Upper lobe of left lung (tissue), 6 donors: ENCODE data around the gene BCL7A. TPM values are rescaled to one million over a fixed set of nuclear protein-coding genes. Genes with fewer than 3 reads are reported as not detected.

Experiments used
- ATAC-seq, 2 donors: fragments of 200-7000 bp; cut with Tn5 transposase; one replicate each; pipeline ENCODE4 v1.9.1; 2022; ENCODE audit warnings: mild to moderate bottlenecking in 2 of 2, moderate library complexity in 2 of 2; ENCODE audit not compliant: low FRiP score in 2 of 2
- DNase-seq, 2 donors: peaks; one replicate each; pipeline ENCODE4 v3.0.0-alpha.2; 2019 to 2020
- H3K27ac ChIP-seq, 4 donors: fragments of 200-600 bp; sonication (generic); one replicate each; pipeline ENCODE4 v1.5.1; 2016 to 2019
- H3K27me3 ChIP-seq, 4 donors: fragments of 200-600 bp; sonication (generic); one replicate each; pipeline ENCODE4 v1.5.1; 2017 to 2019
- H3K36me3 ChIP-seq, 4 donors: fragments of 200-600 bp; sonication (generic); one replicate each; pipeline ENCODE4 v1.5.1; 2016 to 2019
- H3K4me1 ChIP-seq, 4 donors: fragments of 200-600 bp; sonication (generic); one replicate each; pipeline ENCODE4 v1.5.1; 2018 to 2019
- H3K4me3 ChIP-seq, 4 donors: fragments of 200-600 bp; sonication (generic); one replicate each; pipeline ENCODE4 v1.5.1; 2017 to 2019; ENCODE audit warnings: mild to moderate bottlenecking in 2 of 4, moderate library complexity in 1 of 4
- H3K9me3 ChIP-seq, 4 donors: fragments of 200-600 bp; sonication (generic); one replicate each; pipeline ENCODE4 v1.5.1; 2018 to 2019
- EP300 ChIP-seq, 4 donors: sonication (generic); formaldehyde crosslinking; IDR thresholded peaks; one replicate each; pipeline ENCODE4 v1.5.1; 2017; ENCODE audit warnings: antibody characterized with exemption in 4 of 4, control low read depth in 2 of 4
- POLR2A ChIP-seq, 4 donors: fragments of 450-650 bp; IDR thresholded peaks; one replicate each; pipeline ENCODE4 v1.5.1; 2016 to 2017; ENCODE audit warnings: antibody characterized with exemption in 4 of 4, mild to moderate bottlenecking in 2 of 4
- POLR2AphosphoS5 ChIP-seq, 2 donors: sonication (generic); formaldehyde crosslinking; IDR thresholded peaks; one replicate each; pipeline ENCODE4 v1.5.1; 2017; ENCODE audit warnings: antibody characterized with exemption in 2 of 2
- WGBS, 2 donors: methylation state at CpG; one replicate each; pipeline ENCODE4 v1.1.5; 2017 to 2018; 5-methylcytosine and 5-hydroxymethylcytosine counted together
- total RNA-seq, 6 donors: library from RNA; depleted of rRNA in 4 of 6; stranded (reverse); fragments of >200 nt in 4 of 6; gene quantifications; one replicate each; pipeline versions ENCODE4 v1.1.0 to v1.2.1, GENCODE V29; 2016 to 2021
- TF ChIP-seq, protein P1 (sequence below), 6 experiments: fragments of 450-650 bp in 4 of 6; fragments of 200-600 bp in 2 of 6; sonication (generic) in 2 of 6; IDR thresholded peaks; one replicate each; pipeline ENCODE4 v1.5.1; 2016 to 2019; ENCODE audit warnings: antibody characterized with exemption in 6 of 6
- donor health status: DM: no; HTN: no; CAD: no; lungs with moderate emphysema.
- donor health status: DM: no; HTN: yes; CAD: no; lungs with severe emphysema.

BCL7A gene
- total RNA-seq, 6 donors from 2014 or later, result 4.9 to 14.6 (median 12.7) TPM

DNA sequence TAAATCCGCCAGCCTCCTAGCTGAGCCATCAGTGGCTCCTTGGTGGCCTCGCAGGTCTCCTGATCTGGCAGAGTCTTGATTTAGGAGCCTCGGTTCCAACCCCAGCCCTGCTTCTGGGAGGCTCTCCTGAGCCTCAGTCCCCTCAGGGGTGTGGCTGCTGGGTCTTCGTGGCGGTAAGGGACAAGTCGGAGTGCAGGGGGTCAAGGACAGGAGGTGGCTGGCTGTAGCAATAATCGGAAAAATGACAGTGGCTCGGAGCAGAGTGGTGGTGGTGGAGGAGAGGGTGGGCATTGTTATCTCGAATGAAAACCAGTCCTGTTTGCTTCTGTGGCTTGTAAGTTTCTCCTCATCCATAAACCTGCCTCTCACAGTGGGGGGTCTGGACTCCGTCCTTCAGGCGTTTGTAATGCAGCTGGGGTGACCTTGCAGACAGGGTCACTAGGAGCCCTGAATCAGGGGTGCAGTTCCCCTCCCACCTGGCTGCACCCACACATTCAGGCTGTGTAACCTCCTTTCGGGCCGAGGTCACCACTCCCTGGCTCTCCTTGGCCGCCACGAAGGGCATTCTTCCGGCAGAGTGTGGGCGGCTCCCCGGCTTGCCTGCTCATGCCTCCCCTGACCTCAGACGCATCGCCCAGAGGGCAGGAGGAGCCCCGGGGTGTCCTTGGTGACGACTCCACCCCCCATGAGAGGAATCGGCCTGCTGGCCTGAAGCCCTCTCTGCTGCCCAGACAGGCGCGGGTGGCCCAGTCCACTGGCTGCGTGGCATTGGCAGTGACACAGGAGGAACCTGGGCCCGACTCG, 8.1 kb downstream of the BCL7A start:
- peak in 1 of 2 donors; percentile 82 for DNase-seq
- peak; percentile 13 to 56 for ATAC-seq
- Histone ChIP-seq H3K27ac (no peak overlapping the region), H3K4me1 (peaks cover 0 to 13% (median 4%) of the 10 kb centered on the region in 4 donors), H3K36me3 (no peaks in the 10 kb centered on the region), H3K4me3 (no peak overlapping the region), H3K9me3 (no peaks in the 10 kb centered on the region), H3K27me3 (no peaks in the 10 kb centered on the region)
- 85 to 87% methylated on average over 12 to 25 of the region's 28 CpGs for WGBS, 2 donors
- TF ChIP-seq POLR2A (IDR thresholded peaks at IDR 0.05) (no peak), POLR2AphosphoS5 (IDR thresholded peaks at IDR 0.05) (no peak), EP300 (IDR thresholded peaks at IDR 0.05) (no peak)
- TF ChIP-seq, protein P1, sequence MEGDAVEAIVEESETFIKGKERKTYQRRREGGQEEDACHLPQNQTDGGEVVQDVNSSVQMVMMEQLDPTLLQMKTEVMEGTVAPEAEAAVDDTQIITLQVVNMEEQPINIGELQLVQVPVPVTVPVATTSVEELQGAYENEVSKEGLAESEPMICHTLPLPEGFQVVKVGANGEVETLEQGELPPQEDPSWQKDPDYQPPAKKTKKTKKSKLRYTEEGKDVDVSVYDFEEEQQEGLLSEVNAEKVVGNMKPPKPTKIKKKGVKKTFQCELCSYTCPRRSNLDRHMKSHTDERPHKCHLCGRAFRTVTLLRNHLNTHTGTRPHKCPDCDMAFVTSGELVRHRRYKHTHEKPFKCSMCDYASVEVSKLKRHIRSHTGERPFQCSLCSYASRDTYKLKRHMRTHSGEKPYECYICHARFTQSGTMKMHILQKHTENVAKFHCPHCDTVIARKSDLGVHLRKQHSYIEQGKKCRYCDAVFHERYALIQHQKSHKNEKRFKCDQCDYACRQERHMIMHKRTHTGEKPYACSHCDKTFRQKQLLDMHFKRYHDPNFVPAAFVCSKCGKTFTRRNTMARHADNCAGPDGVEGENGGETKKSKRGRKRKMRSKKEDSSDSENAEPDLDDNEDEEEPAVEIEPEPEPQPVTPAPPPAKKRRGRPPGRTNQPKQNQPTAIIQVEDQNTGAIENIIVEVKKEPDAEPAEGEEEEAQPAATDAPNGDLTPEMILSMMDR (IDR thresholded peaks at IDR 0.05), result no peak

GRCh38 chr12:122030424-122031035, 8.8 kb downstream of the BCL7A start:
- H3K9me3 ChIP-seq, result no peaks in the 10 kb centered on the region
- 92 to 93% methylated on average over 11 to 13 of the region's 13 CpGs for WGBS, 2 donors
- peaks cover 2 to 20% (median 8%) of the 10 kb centered on the region in 4 donors for H3K4me1 ChIP-seq
- H3K4me3 ChIP-seq, result no peak overlapping the region
- ATAC-seq (no peak), DNase-seq (no peak)
- no peaks in the 10 kb centered on the region for H3K27me3 ChIP-seq
- H3K36me3 ChIP-seq, result peaks cover 0 to 7% (median 0%) of the 10 kb centered on the region in 4 donors
- TF ChIP-seq POLR2A (IDR thresholded peaks at IDR 0.05) (no peak), POLR2AphosphoS5 (IDR thresholded peaks at IDR 0.05) (no peak), EP300 (IDR thresholded peaks at IDR 0.05) (no peak)
- TF ChIP-seq, protein P1 (IDR thresholded peaks at IDR 0.05), result no peak
- no peak overlapping the region for H3K27ac ChIP-seq

- TF ChIP-seq, protein P1 (IDR thresholded peaks at IDR 0.05), result peak; percentile 65 to 82 (median 78)
- no peak for TF ChIP-seq POLR2AphosphoS5 (IDR thresholded peaks at IDR 0.05)
- Histone ChIP-seq H3K9me3 (no peaks in the 10 kb centered on the region), H3K27me3 (no peaks in the 10 kb centered on the region), H3K36me3 (peaks cover 0 to 17% (median 5%) of the 10 kb centered on the region in 4 donors), H3K4me1 (peaks cover 2 to 27% (median 9%) of the 10 kb centered on the region in 4 donors), H3K27ac (no peak overlapping the region), H3K4me3 (no peak overlapping the region)
- ATAC-seq, result peak; percentile 38 to 71
- 67 to 71% methylated on average over 14 to 21 of the region's 21 CpGs for WGBS, 2 donors
- peak in 1 of 2 donors; percentile 49 for DNase-seq
Observed at GRCh38 chr12:122031342-122032216, 9.9 kb downstream of the BCL7A start.

DNA sequence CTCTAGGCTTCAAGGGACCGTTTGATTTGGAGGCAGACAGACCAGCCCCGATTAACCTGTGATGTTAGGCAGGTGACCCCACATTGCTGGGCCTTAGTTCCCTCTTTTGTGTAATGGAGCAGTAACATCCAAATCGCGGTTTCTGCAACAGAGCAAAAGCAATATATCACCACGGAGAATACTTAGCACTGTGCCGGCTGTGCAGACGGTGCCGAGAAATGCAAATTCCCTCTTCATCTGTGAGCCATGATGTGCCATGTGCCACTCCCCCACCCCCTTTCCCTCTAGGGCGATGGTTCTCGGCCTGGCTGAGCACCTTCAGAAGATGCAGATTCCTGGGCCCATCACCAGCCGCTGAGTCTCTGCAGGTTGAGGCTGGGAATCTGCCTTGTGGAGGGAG, 10.9 kb downstream of the BCL7A start:
- Histone ChIP-seq H3K27ac (no peak overlapping the region), H3K4me3 (no peak overlapping the region), H3K27me3 (no peaks in the 10 kb centered on the region), H3K4me1 (peaks cover 2 to 27% (median 9%) of the 10 kb centered on the region in 4 donors), H3K9me3 (no peaks in the 10 kb centered on the region), H3K36me3 (peaks cover 0 to 27% (median 5%) of the 10 kb centered on the region in 4 donors)
- DNase-seq (no peak), ATAC-seq (no peak)
- TF ChIP-seq EP300 (IDR thresholded peaks at IDR 0.05) (no peak), POLR2A (IDR thresholded peaks at IDR 0.05) (no peak), POLR2AphosphoS5 (IDR thresholded peaks at IDR 0.05) (no peak)
- TF ChIP-seq, protein P1 (IDR thresholded peaks at IDR 0.05), result no peak
- WGBS, 2 donors, result 90 to 91% methylated on average over 11 of the region's 11 CpGs
